ENCODE measurements around the gene SLC25A42. TPM values are rescaled to one million over a fixed set of nuclear protein-coding genes. Genes with fewer than 3 reads are reported as not detected.
"Not testable (repeated sequence)": the region's sequence is repeated elsewhere in the genome, so short reads cannot be mapped to it uniquely, and the experiment has no call there.

Gene SLC25A42
- 10 to 100 TPM; 12.2 to 12.7 TPM for total RNA-seq

- ChIA-PET CTCF (interaction anchor here (0.8 to 1.6 kb wide), 3 partner anchors 11 to 204 kb away, joined by 3 to 4 read pairs (median 3); no protein-coding TSS in a partner anchor), POLR2A (no interaction called here)
These were observed at the start of gene SLC25A42 for GRCh38 chr19:19063183-19064097. Gene SLC25A42 (plus strand): TSS chr19:19063994. CDS start chr19:19096125, 32,131 bp downstream.

- ChIA-PET CTCF (interaction anchor here (0.8 kb wide), 1 partner anchor 127 kb away, joined by 3 read pairs; no protein-coding TSS in a partner anchor), POLR2A (interaction anchor here (0.7 kb wide), 2 partner anchors 89 to 276 kb away, joined by 3 to 4 read pairs; no protein-coding TSS in a partner anchor)
These were observed 42.7 kb upstream of the SLC25A42 start for GRCh38 chr19:19021115-19021514.

GRCh38 chr19:19022380-19022961 is 41.3 kb upstream of the SLC25A42 start:
- POLR2A ChIA-PET: no interaction called here
- CTCF ChIA-PET: no interaction called here

- CTCF ChIA-PET, POLR2A ChIA-PET: not testable (repeated sequence)
These were observed 40.4 kb upstream of the SLC25A42 start for GRCh38 chr19:19023376-19023775.

- POLR2A ChIA-PET: no interaction called here
- CTCF ChIA-PET: no interaction called here
These were observed 37.9 kb upstream of the SLC25A42 start for GRCh38 chr19:19025861-19026260.

- ChIA-PET CTCF (no interaction called here), POLR2A (no interaction called here)
These were observed 37.4 kb upstream of the SLC25A42 start for GRCh38 chr19:19026299-19026971.

- ChIA-PET CTCF (no interaction called here), POLR2A (no interaction called here)
These were observed 36.6 kb upstream of the SLC25A42 start for GRCh38 chr19:19027228-19027627.

GRCh38 chr19:19028526-19028925 is 35.3 kb upstream of the SLC25A42 start:
- CTCF ChIA-PET: no interaction called here
- POLR2A ChIA-PET: no interaction called here

- ChIA-PET CTCF (no interaction called here), POLR2A (interaction anchor here (0.6 kb wide), 1 partner anchor 522 kb away, joined by 5 read pairs; no protein-coding TSS in a partner anchor)
These were observed 31.9 kb upstream of the SLC25A42 start for GRCh38 chr19:19031891-19032290.

GRCh38 chr19:19032420-19033175 is 31.2 kb upstream of the SLC25A42 start:
- ChIA-PET CTCF (no interaction called here), POLR2A (no interaction called here)

GRCh38 chr19:19033176-19033425 is 30.7 kb upstream of the SLC25A42 start:
- ChIA-PET POLR2A (no interaction called here), CTCF (no interaction called here)

- POLR2A ChIA-PET: no interaction called here
These were observed 30.2 kb upstream of the SLC25A42 start, which contains the start of the genes ARMC6 and SUGP2 for GRCh38 chr19:19033426-19034203. Gene ARMC6 (plus strand): TSS chr19:19033603. CDS start chr19:19034210, 607 bp downstream. Gene SUGP2 (minus strand): TSS chr19:19033517. CDS start chr19:19031071, 2,446 bp downstream.

GRCh38 chr19:19034204-19034624 is 29.6 kb upstream of the SLC25A42 start:
- POLR2A ChIA-PET: no interaction called here
- CTCF ChIA-PET: no interaction called here

More at GRCh38 chr19:19033426-19034203, 30.2 kb upstream of the SLC25A42 start, which contains the start of the genes ARMC6 and SUGP2:
- CTCF ChIA-PET: no interaction called here

GRCh38 chr19:19039901-19040300 is 23.9 kb upstream of the SLC25A42 start:
- ChIA-PET CTCF (no interaction called here), POLR2A (no interaction called here)

- POLR2A ChIA-PET: no interaction called here
- CTCF ChIA-PET: interaction anchor here (0.6 kb wide), 1 partner anchor 351 kb away, joined by 3 read pairs; no protein-coding TSS in a partner anchor
These were observed 23.4 kb upstream of the SLC25A42 start for GRCh38 chr19:19040417-19040816.

- ChIA-PET POLR2A (interaction anchor here (0.9 kb wide), 1 partner anchor 12 kb away, joined by 3 read pairs; no protein-coding TSS in a partner anchor), CTCF (no interaction called here)
These were observed 21.0 kb upstream of the SLC25A42 start for GRCh38 chr19:19042732-19043280.

- ChIA-PET CTCF (no interaction called here), POLR2A (no interaction called here)
These were observed 20.3 kb upstream of the SLC25A42 start for GRCh38 chr19:19043481-19043880.

- ChIA-PET POLR2A (no interaction called here), CTCF (no interaction called here)
These were observed 19.9 kb upstream of the SLC25A42 start for GRCh38 chr19:19043881-19044280.

GRCh38 chr19:19049406-19049805 is 14.4 kb upstream of the SLC25A42 start:
- CTCF ChIA-PET: no interaction called here
- POLR2A ChIA-PET: no interaction called here
